Heart right ventricle (tissue), 16 donors: ENCODE measurements around the gene RANBP3. TPM values are rescaled to one million over a fixed set of nuclear protein-coding genes. Genes with fewer than 3 reads are reported as not detected.
A peak's percentile ranks its signal among the peaks of the same experiment; 100 is the strongest.

ENCODE experiments used
- ATAC-seq, 8 donors: fragments of 200-7000 bp; cut with Tn5 transposase; one replicate each; pipeline ENCODE4 v1.9.1; 2020; ENCODE audit warnings: mild to moderate bottlenecking in 8 of 8, moderate library complexity in 8 of 8, moderate number of reproducible peaks in 1 of 8
- DNase-seq, 2 donors: peaks; one replicate each; pipeline ENCODE4 v3.0.0-alpha.2; 2020
- H3K27ac ChIP-seq, 10 donors: fragments of 200-600 bp; sonication (generic) in 2 of 10; one replicate each; pipeline versions ENCODE4 v1.5.0 to v1.8.0; 2020 to 2022; ENCODE audit warnings: mild to moderate bottlenecking in 3 of 10
- H3K27me3 ChIP-seq, 7 donors: fragments of 200-600 bp; one replicate each; pipeline ENCODE4 v1.8.0; 2021 to 2022; ENCODE audit warnings: mild to moderate bottlenecking in 2 of 7
- H3K36me3 ChIP-seq, 9 donors: fragments of 200-600 bp; sonication (generic) in 1 of 9; one replicate each; pipeline versions ENCODE4 v1.5.0 to v1.8.0; 2020 to 2022; ENCODE audit warnings: mild to moderate bottlenecking in 2 of 9
- H3K4me1 ChIP-seq, 9 donors: fragments of 200-600 bp; sonication (generic) in 1 of 9; one replicate each; pipeline versions ENCODE4 v1.5.0 to v1.8.0; 2020 to 2022; ENCODE audit warnings: mild to moderate bottlenecking in 4 of 9
- H3K4me3 ChIP-seq, 10 donors: fragments of 200-600 bp; sonication (generic) in 2 of 10; one replicate each; pipeline versions ENCODE4 v1.5.0 to v1.8.0; 2020 to 2022; ENCODE audit warnings: mild to moderate bottlenecking in 7 of 10, moderate library complexity in 2 of 10
- H3K9me3 ChIP-seq, 11 donors: fragments of 200-600 bp in 10 of 11; sonication (generic) in 2 of 11; one replicate each; pipeline versions ENCODE4 v1.5.0 to v1.8.0; 2013 to 2022; ENCODE audit warnings: mild to moderate bottlenecking in 2 of 11, control low read depth in 1 of 11, moderate library complexity in 1 of 11
- CTCF ChIP-seq, 9 donors: fragments of 200-600 bp; sonication (generic) in 2 of 9; IDR thresholded peaks; one replicate each; pipeline versions ENCODE4 v1.5.0 to v1.8.0; 2021 to 2022; ENCODE audit warnings: antibody characterized with exemption in 9 of 9, mild to moderate bottlenecking in 5 of 9, moderate library complexity in 1 of 9
- WGBS, 2 donors: extraction: QIAGEN DNeasy Blood & Tissue Kit; methylation state at CpG; one replicate each; pipeline ENCODE4 v1.1.7; 2013; ENCODE audit warnings: inconsistent platforms in 1 of 2; 5-methylcytosine and 5-hydroxymethylcytosine counted together
- intact Hi-C, 10 donors: fragments of 100-400 bp; cut with DNase I; formaldehyde crosslinking; loops; one replicate each; pipeline versions ENCODE4 v1.11.1 to v1.14.2; 2022
- polyA plus RNA-seq, 2 donors: library from polyadenylated mRNA; stranded (reverse); fragments of 200-250 nt; gene quantifications; one replicate each; pipeline ENCODE4 v1.2.3, GENCODE V29; 2013
- total RNA-seq, 10 donors: library from RNA; stranded (reverse); fragmentation: NEBNext Ultra II Directional in 3 of 10; extraction: Animal tissue kit (Norgen Biotek cat#: 25700) in 3 of 10; gene quantifications; one replicate each; pipeline versions ENCODE4 v1.2.1 to v1.2.4, GENCODE V29; 2021 to 2023
- donor health status: Arrhythmogenic right ventricular cardiomyopathy.
- donor health status: ischemic (EF 13 %, LVEDD 7.1; RV severe dilation, severe dysfunction).
- donor health status: healthy with polysubstance abuse.
- donor health status: DM: no; HTN: yes; CAD: no.
- donor health status: DM: no; HTN: no; CAD: no.
- donor health status: ischemic (EF 25% LVEDD 6.9; RV normal size, moderate dysfunction).
- donor health status: ischemic (EF 25% LVEDD 5.7; RV mildly dilated, moderate dysfunction).
- donor health status: healthy.
- donor health status: DM: yes; HTN: yes; CAD: no.
- donor health status: Ischemic cardiomyopathy.
- donor health status: ischemic (EF 35%, LVEDD 5.7; RV mildly dilated, moderate dysfunction).
- donor health status: nonischemic (EF 11% LVEDD 7.7; RV severe dilation, severe dysfunction).
- donor health status: DM: yes; HTN: yes; CAD: no.
- donor health status: PGD.
- donor health status: ischemic (EF 29% LVEDD 5.4; RV normal size, mild dysfunction).
- donor health status: nonischemic (EF 23%, LVEDD 6.1; RV moderate dilation, normal function).

Gene RANBP3
- total and polyA plus RNA-seq, 12 donors, result 29.5 to 76.1 (median 63.0) TPM

DNA sequence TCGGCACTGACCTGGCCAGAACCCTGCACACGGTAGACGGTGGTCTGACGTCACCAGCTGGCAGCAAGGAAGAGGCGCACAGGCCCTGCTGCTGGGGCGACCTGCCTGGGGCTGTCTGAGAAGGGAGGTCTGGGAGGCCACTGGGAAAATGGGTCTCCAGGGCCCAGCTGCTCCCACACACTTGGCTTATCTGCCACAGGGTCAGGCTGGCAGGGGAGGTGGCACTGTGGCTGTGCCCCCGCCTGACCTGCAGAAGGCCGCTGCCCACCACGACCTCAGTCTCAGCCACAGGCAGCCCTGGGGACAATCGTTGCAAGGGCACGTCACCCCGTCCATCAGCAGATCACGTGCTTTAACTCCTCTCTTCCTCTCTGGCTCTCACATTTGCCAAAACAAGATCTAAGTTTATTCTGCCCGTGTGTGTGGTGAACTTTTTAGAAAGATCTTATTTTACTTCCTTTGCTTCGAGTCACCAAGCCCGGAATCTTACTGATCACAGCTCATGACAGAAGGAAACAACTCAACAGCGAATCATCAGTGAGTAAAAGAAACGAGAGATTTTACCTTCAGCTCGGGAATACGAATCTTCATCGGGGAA lies 45.2 kb upstream of the RANBP3 start:
- intact Hi-C loops, result loop anchor here (2.0 to 10.0 kb wide), 8 partner anchors 34 to 248 kb away; partner anchors contain the start of gene NRTN (in 5 of the 10)
- Histone ChIP-seq H3K27me3 (no peaks in the 10 kb centered on the region), H3K4me3 (no peak overlapping the region), H3K4me1 (peaks cover 0 to 17% (median 3%) of the 10 kb centered on the region in 9 donors), H3K36me3 (peaks cover 0 to 28% (median 0%) of the 10 kb centered on the region in 9 donors), H3K9me3 (no peaks in the 10 kb centered on the region), H3K27ac (peak overlapping the region in 4 of 10 donors; percentile 26 to 48 (median 38))
- ATAC-seq, result peak; percentile 14 to 64 (median 31)
- 61 to 63% methylated on average over 21 of the region's 21 CpGs for WGBS, 2 donors
- no peak for TF ChIP-seq CTCF (IDR thresholded peaks at IDR 0.05)
- DNase-seq, result no peak

DNA sequence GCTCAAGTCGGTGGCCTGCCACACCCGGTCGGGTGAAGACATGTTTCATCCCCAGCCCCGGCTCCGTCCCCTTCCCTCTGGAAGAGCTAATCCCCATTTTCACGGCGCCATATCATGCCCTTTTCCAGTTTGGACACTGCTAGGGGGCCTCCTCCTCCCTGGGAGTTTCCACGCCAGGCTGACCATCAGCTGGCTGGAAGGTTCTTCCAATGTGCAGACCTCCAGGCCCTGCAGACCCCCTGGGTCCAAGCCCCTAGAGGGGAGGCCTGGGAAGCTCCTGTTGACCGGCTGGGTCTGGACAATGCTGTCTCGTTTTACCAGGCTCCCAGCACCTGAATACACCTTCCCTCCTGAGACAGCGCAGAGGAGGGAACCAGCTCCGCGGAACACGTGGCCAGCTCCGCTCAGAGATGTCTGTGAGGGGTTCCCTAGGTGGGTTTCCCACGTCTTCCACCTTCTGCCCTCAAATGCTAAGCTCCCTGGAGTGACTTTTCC lies 44.7 kb upstream of the RANBP3 start:
- ATAC-seq (peak in 7 of 8 donors; percentile 4 to 33 (median 18)), DNase-seq (no peak)
- Histone ChIP-seq H3K4me1 (peaks cover 0 to 17% (median 3%) of the 10 kb centered on the region in 9 donors), H3K9me3 (no peaks in the 10 kb centered on the region), H3K36me3 (peaks cover 0 to 24% (median 0%) of the 10 kb centered on the region in 9 donors), H3K27ac (peak overlapping the region in 4 of 10 donors; percentile 26 to 48 (median 38)), H3K4me3 (no peak overlapping the region), H3K27me3 (no peaks in the 10 kb centered on the region)
- WGBS, 2 donors, result 73 to 78% methylated on average over 16 of the region's 16 CpGs
- intact Hi-C loops, result loop anchor here (1.0 to 10.0 kb wide), 9 partner anchors 34 to 248 kb away; partner anchors contain the start of gene NRTN (in 5 of the 10)
- TF ChIP-seq CTCF (IDR thresholded peaks at IDR 0.05), result peak in 4 of 9 donors; percentile 12 to 36 (median 26)

GRCh38 chr19:6021878-6022569 lies 44.1 kb upstream of the RANBP3 start:
- Histone ChIP-seq H3K27ac (peak overlapping the region in 2 of 10 donors; percentile 26 to 43), H3K4me3 (no peak overlapping the region), H3K4me1 (peaks cover 0 to 17% (median 3%) of the 10 kb centered on the region in 9 donors), H3K9me3 (no peaks in the 10 kb centered on the region), H3K27me3 (no peaks in the 10 kb centered on the region), H3K36me3 (peaks cover 0 to 18% (median 0%) of the 10 kb centered on the region in 9 donors)
- intact Hi-C loops, result loop anchor here (1.0 to 10.0 kb wide), 9 partner anchors 33 to 247 kb away; partner anchors contain the start of gene NRTN (in 5 of the 10)
- whole genome bisulfite sequencing, 2 donors, result 53% methylated on average over 29 of the region's 29 CpGs
- peak; percentile 70 to 83 for DNase-seq
- ATAC-seq, result peak; percentile 87 to 95 (median 90)
- peak; percentile 48 to 86 (median 84) for TF ChIP-seq CTCF (IDR thresholded peaks at IDR 0.05)
